Measurements from ENCODE around the gene SYNGR1. TPM values are rescaled to one million over a fixed set of nuclear protein-coding genes. Genes with fewer than 3 reads are reported as not detected.

The SYNGR1 gene
- total RNA-seq, 2 experiments from 2014 or later: 2.4 to 3.8 TPM

GRCh38 chr22:39416319-39416718 lies 66.5 kb downstream of the SYNGR1 start:
- intact Hi-C loops (cut with micrococcal nuclease): no loop called here
- ChIA-PET CTCF (no interaction called here), POLR2A (interaction anchor here (1.2 kb wide), 1 partner anchor 45 kb away, joined by 4 read pairs; no protein-coding TSS in a partner anchor)
- H3K9me3 Mint-ChIP-seq: peaks cover 2% of the 10 kb centered on the region
- no peak overlapping the region for H3K27ac Mint-ChIP-seq
- no peaks in the 10 kb centered on the region for H3K27me3 Mint-ChIP-seq
- no peak overlapping the region for H3K4me3 Mint-ChIP-seq
- ATAC-seq: no peak
- no peak for TF ChIP-seq CTCF (IDR thresholded peaks at IDR 0.05)
- peaks cover 41% of the 10 kb centered on the region for H3K4me1 Mint-ChIP-seq (ENCODE audit: low read depth)
- H3K36me3 Mint-ChIP-seq (ENCODE audit: low read depth): peaks cover 24% of the 10 kb centered on the region
- DNase-seq: no peak

- peaks cover 29% of the 10 kb centered on the region for H3K4me1 Mint-ChIP-seq (ENCODE audit: low read depth)
- peaks cover 23% of the 10 kb centered on the region for H3K36me3 Mint-ChIP-seq (ENCODE audit: low read depth)
- H3K9me3 Mint-ChIP-seq: no peaks in the 10 kb centered on the region
- ChIA-PET POLR2A (no interaction called here), CTCF (no interaction called here)
- no peak overlapping the region for H3K27ac Mint-ChIP-seq
- no peak for ATAC-seq
- intact Hi-C loops (cut with micrococcal nuclease): no loop called here
- no peak for TF ChIP-seq CTCF (IDR thresholded peaks at IDR 0.05)
- no peak overlapping the region for H3K4me3 Mint-ChIP-seq
- no peaks in the 10 kb centered on the region for H3K27me3 Mint-ChIP-seq
- no peak for DNase-seq
Measured at GRCh38 chr22:39417641-39418040, 67.8 kb downstream of the SYNGR1 start.

- CTCF ChIA-PET: no interaction called here
Measured at GRCh38 chr22:39418696-39419095, 68.9 kb downstream of the SYNGR1 start.

GRCh38 chr22:39419096-39419495 lies 69.3 kb downstream of the SYNGR1 start:
- POLR2A ChIA-PET: interaction anchor here (0.6 kb wide), 1 partner anchor 14 kb away, joined by 5 read pairs; no protein-coding TSS in a partner anchor
- CTCF ChIA-PET: no interaction called here
- intact Hi-C loops (cut with micrococcal nuclease): no loop called here
- Mint-ChIP-seq H3K27ac (no peak overlapping the region), H3K36me3 (ENCODE audit: low read depth) (peaks cover 26% of the 10 kb centered on the region), H3K4me1 (ENCODE audit: low read depth) (peaks cover 19% of the 10 kb centered on the region), H3K9me3 (no peaks in the 10 kb centered on the region), H3K4me3 (no peak overlapping the region), H3K27me3 (no peaks in the 10 kb centered on the region)
- no peak for DNase-seq
- no peak for TF ChIP-seq CTCF (IDR thresholded peaks at IDR 0.05)
- ATAC-seq: no peak

More at GRCh38 chr22:39418696-39419095, 68.9 kb downstream of the SYNGR1 start:
- Mint-ChIP-seq H3K4me3 (no peak overlapping the region), H3K27me3 (no peaks in the 10 kb centered on the region), H3K27ac (no peak overlapping the region), H3K9me3 (no peaks in the 10 kb centered on the region), H3K36me3 (ENCODE audit: low read depth) (peaks cover 23% of the 10 kb centered on the region), H3K4me1 (ENCODE audit: low read depth) (peaks cover 23% of the 10 kb centered on the region)
- POLR2A ChIA-PET: interaction anchor here (0.6 kb wide), 1 partner anchor 14 kb away, joined by 5 read pairs; no protein-coding TSS in a partner anchor
- no peak for TF ChIP-seq CTCF (IDR thresholded peaks at IDR 0.05)
- ATAC-seq: no peak
- intact Hi-C loops (cut with micrococcal nuclease): no loop called here
- DNase-seq: no peak

GRCh38 chr22:39419911-39420310 lies 70.1 kb downstream of the SYNGR1 start:
- no peaks in the 10 kb centered on the region for H3K27me3 Mint-ChIP-seq
- H3K9me3 Mint-ChIP-seq: no peaks in the 10 kb centered on the region
- no peak for DNase-seq
- CTCF ChIA-PET: no interaction called here
- peaks cover 10% of the 10 kb centered on the region for H3K4me1 Mint-ChIP-seq (ENCODE audit: low read depth)
- TF ChIP-seq CTCF (IDR thresholded peaks at IDR 0.05): no peak
- H3K4me3 Mint-ChIP-seq: no peak overlapping the region
- ATAC-seq: no peak
- POLR2A ChIA-PET: no interaction called here
- peaks cover 27% of the 10 kb centered on the region for H3K36me3 Mint-ChIP-seq (ENCODE audit: low read depth)
- H3K27ac Mint-ChIP-seq: no peak overlapping the region
- intact Hi-C loops (cut with micrococcal nuclease): no loop called here

All from activated CD8-positive, alpha-beta T cell treated with anti-CD3 and anti-CD28 coated beads for 36 hours (primary cell).